Hematopoietic multipotent progenitor cell treated with erythropoietin and hydrocortisone succinate and interleukin-3 and kit ligand, for 6 days (in vitro differentiated cells): Measurements from ENCODE around the gene C14orf132.
A peak's percentile ranks its signal among the peaks of the same experiment; 100 is the strongest.

Experiments used
- DNase-seq: peaks from one replicate; pipeline ENCODE4 v3.0.0-alpha.2; 2015

The C14orf132 gene

DNA sequence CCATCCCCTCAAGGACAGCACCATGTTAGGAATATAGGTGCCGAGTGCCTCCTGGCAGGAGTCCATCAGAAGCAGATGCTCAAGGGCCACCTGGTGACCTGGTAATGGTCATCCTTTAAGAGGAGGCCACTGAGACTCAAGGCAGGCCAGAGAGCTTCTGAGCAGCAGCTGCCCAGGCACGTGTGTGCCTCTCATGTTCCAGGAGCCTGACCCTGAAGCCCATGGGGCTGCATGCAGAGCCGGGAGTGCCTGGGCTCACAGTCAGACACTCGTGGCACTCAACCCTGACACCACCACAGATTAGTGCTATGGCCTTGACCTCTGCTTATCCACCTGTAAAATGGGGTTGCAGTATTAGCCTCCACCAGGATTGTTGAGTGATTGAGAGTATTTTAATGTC is 45.6 kb downstream of the C14orf132 start:
- DNase-seq: no peak

DNA sequence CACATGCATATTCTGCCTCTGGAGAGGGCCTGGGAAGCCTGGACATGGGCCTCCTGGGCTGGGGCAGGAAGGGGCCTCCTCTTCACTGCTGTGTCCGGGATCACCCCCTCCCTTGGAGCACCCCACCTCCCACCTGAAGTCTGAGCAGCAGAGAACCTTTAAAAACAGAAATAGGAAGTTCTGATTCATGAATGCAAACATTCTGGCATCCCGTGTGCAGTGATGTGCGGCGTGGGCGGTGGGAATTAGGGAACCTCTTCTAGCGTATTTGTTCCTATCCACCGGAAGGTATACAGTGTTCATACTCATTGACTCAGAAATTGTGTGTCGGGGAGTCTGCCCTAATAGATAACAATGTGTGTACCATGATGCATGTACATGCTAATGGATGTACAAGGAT is 46.2 kb downstream of the C14orf132 start:
- DNase-seq: no peak

DNA sequence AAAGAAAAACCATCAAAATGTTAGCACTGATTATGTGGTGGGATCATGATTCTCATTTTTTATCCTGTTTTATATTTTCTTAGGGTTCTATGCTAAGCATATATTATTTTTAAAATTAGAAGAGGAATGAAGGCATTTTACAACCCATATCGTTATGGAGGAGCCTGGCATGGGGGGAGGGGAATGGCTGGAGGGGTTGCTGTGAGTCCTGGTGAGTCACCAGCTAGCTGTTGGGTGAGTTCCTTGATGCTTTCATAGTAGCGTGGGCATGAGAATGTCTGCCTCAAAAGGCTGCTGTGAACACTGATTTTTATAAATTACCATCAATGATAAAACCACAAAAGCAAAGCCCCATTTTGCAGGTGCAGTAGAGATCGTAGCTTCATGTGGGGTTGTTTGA is 46.9 kb downstream of the C14orf132 start:
- DNase-seq: no peak

DNA sequence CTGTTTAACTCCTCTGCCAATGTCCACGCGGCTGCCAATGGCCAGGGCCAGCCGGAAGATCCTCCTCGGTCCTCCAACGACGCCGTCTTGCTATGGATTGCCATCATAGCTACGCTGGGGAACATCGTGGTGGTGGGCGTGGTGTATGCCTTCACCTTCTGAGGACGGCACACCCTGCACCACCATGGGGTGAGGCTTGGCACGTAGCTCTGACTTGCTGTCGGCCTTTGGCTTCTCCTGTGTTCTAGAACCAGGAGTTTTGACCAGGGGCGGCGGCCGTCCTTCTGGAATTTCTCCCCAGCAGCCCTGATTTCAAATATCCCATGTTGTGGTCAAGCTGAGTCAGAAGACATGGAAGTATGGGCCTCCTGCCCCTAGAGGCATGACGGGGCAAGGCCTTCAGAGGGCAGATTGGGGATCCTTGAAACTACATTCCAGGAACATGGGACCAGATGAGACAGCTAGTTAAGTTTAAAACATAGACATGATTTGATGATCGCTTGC is 47.5 kb downstream of the C14orf132 start:
- no peak for DNase-seq

DNA sequence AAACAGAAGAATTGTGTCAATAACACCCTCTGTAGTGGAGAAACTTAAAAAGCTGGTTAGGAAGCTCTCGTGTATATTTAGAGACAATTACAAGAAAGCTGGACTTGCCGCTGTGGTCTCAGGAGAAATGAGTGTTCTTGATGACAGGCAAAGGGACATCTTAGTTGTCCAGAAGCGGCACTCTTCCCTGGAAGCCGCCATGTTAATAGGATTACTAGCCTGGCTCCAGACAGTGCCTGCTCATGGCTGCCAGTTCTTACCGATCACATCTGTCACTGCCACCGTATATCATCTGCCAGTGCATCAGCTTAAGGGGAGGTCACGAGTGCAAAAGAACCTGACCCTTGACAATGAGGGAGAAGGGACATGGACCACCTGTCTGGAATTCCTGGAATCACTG is 48.9 kb downstream of the C14orf132 start:
- DNase-seq: no peak

DNA sequence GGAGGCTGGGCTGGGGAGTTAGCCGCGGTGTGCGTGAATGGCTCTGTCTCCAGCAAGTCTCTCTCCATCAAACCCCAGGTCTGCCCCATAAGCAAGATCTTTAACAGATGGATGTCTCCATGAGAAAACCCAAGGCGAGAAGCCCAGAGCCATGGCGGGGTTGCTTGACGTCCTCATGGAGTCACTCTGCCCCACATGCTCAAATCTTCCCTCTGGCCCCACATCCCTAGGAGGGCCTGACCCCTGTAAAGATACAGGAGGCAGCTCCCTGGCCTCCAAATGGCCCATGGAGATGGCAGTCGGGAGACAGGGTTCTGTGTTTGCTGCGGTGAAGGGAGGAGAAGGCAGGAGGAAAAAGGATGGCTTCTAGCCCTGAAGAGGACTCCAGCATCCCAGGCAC is 49.3 kb downstream of the C14orf132 start:
- no peak for DNase-seq

DNA sequence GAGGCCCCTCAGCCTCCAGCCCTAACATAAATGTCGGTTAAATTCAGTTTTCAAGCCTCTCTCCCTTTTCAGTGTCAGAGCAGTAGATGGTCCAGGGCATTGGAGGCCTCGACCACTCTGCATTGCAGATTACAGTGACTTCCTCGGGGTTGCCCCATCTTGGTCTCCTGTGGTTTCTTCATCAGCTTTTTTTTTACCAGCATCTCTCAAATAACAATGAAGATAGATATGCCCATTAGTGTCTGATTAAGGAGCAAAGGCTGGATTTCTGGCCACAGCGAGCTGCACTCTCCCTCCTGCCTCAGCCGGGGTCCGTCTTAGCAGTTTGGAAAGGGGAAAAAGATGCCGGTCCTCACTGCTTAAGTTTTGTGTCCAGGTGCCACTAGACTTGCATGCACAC is 49.7 kb downstream of the C14orf132 start:
- no peak for DNase-seq

DNA sequence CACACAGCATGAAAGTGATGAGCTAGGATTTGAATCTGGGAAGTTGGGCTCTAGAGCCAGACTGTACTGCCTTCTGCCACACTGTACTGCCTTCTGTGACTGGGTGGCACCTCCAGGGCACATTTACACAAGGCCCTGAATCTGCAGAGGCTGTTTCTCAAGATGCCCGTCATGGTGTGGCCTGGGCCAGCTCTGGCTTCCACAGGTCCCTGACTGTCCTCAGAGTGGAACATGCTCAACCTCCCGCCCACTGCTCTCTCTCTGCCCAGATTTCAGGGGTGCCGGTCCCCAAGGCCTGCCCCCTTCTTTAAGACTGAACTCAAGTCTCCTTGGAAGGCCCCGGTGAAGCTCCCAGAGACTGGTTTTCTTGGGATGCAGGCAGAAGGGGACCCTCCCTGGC is 50.2 kb downstream of the C14orf132 start:
- no peak for DNase-seq

DNA sequence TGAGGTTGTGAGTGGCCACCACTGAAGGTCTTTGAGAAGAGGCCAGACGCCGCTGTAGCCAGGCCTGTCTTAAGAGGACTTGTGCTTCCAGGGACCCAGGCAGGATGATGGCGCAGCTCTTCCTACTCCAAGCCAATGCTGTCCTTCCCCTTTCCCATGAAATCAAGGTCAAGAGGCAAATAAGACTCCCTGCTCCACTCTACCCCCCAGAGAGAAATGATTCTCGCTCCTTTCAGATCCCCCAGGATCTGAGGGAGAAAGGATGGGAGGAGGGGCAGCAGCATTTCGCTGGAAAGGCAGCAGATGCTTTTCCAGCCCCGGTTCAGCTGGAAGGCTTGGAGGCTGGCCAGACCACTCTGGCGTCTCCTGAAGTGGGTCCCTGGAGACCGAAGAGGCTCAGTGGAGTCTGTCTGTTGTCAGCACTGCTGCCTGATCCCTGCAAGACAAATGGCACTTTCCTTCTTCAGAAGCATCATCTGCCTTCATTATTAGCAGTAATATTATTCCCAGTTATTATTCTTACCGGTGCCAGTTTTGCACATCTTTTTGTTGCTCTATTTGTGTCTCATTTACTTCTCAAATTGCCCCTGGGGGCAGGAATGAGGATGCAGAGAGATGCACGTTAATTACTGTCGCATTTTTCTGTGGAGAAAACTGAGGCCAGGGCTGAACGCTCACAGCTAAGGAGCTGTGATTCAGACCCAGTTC is 51.4 kb downstream of the C14orf132 start:
- no peak for DNase-seq

DNA sequence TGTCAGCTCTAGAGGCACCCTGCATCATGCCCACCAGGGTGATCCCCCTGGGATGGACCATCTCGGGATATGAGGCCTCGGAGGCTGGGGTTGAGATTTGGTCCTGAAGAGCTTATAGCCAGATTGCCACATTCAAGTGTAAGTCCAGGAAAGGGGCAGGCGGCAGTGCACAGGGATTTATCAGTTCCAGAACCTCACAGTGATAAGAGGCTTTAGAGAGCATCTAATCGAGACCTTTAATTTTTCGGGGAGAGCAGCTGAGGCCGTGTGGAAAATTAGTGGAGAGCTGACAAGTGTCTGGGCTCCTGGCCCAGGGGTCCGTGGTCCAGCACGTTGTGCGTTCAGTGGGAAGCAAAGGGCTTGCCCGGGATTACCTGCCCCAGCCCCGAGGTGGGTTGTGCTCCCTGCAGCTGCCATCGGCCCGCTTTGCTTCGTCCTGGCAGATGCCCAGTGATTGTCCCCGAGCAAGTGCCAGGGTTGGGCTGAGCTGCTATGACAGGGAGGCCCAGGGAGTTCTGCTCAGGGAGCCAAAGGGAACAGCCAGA is 52.1 kb downstream of the C14orf132 start:
- no peak for DNase-seq

DNA sequence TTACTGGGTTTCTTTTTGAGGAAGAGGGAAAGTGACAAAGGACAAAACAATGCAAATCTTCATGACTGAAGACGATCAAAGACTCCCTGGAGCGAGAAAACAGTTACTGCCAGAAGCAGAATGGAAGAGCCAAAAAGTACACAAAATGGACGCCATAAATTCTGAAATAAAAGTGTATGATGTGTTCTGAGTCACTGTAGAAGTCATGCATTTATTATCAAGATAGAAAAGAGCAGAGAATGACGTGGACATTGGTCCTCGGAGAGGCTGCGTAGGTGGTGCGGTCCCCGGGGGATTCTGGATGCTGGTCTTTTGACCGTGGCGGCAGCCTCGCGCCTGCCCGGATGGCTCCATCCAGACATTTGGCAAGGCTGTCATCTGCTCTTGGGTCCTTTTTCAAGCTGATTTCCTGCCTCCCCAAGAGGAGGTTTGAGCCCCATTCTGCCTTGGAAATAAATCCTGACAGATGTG is 52.8 kb downstream of the C14orf132 start:
- DNase-seq: no peak

DNA sequence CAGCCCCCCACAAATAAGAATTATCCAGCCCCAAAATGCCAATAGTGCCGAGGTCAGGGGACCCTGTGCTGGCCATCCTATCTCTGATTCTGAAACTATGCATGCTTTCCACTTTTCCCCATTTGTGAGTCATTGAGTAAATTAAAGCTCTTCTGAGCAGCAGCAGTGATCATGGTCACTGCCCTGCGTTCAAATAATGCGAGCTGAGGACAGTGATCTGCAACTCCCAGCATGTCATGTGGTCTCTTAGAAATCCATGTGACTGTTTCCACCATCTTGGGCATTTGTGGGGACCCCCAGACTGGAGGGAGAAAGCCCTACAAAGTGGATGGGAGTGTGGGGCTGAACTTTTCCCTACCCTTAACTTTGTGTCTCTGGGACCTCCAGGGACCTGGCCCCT is 53.8 kb downstream of the C14orf132 start:
- DNase-seq: no peak

DNA sequence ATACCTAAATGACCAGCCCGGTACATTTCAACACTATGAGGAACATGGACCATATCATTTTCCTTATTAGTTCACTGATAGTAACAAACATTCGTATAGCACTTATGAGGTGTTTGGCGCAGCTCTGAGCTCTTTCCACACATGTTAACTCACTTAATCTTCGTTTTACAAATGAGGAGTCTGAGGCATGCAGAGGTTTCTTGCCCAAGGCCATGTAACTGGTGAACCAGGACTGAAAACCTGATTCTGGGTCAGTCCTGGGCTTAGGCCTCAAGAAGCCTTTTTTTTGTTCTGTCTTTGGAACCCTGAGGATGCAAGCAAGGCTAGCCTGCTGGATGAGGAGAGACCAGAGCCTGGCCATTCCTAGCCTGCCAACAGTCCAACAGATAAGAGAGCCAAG is 55.0 kb downstream of the C14orf132 start:
- DNase-seq: no peak

DNA sequence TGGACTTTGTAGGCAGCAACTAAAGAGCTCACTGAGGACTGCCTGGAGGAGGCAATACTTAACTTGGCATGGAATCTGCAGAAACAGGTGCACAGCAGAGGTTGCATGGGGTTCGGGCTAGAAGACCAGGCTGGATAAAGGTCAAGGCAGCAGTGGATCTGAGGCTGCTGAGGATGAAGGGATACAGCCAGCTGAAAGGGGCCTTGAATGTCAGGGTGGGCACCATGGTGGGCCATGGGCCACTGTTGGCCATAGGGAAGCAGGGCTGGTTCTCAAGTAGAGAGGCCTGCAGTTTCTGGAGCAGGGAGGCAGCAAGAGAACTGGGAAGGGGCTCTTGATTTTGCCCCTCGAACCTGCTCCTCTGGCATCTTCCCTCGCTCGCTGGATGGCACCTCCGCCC is 55.5 kb downstream of the C14orf132 start:
- no peak for DNase-seq

DNA sequence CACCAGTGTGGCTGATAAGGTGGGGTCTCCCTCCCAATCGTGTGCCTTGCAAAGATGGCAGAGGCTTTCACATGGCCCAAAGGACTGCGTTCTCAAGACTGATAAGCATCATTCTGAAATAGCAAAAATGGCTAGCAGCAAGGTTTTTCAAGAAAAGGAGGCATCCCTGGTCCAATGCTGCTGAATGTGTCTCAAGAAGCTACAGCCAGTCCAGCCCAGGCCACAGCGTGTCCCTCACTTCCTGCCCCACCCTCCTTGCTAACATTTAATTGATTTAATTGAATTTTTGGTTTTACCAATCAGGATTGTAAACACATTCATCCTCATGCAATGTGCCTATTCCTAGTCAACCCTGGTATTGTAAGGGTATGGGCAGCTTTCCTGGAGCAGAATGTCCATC is 55.9 kb downstream of the C14orf132 start:
- DNase-seq: no peak

DNA sequence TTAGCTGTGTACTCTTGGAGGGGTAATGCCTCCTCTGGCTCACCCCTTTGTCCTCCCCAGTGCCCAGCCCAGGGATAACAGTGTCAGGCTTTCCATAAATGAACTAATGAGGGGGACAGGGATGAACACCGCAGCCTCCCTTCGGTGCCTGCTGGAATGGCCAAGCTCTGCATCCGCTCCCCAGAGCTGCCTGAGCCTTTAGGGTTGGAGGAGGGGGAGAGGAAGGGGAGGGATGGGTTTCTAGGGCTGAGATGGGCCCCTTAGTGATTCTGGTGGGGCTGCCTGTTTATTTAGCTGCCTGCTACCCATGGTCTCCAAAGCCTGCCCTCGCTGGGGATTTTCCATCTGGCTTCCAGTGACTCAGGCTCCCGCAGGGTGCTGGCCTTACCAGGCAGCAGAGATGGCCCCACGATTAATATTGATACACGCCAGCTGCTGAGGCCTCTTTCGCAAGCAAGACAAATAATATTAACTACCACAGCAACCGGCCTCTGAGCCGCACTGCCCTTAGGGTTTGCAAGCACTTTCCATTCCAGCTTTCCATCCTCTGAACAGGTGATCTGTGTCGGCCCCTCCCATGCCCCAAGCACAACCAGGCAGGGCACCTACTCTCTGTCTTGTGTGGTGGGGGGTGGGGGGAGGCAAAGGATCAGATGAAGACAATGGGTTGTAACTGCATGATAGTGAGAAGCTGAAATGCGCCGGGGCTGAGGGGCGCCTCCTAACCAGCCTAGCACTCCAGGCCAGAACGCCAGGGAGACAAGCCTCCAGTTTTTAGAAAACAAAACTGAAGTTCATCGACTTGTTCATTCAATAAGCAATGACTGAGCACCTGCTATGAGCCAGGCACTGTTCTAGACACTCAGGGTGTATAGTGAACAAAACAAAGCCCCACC is 56.7 kb downstream of the C14orf132 start:
- no peak for DNase-seq

DNA sequence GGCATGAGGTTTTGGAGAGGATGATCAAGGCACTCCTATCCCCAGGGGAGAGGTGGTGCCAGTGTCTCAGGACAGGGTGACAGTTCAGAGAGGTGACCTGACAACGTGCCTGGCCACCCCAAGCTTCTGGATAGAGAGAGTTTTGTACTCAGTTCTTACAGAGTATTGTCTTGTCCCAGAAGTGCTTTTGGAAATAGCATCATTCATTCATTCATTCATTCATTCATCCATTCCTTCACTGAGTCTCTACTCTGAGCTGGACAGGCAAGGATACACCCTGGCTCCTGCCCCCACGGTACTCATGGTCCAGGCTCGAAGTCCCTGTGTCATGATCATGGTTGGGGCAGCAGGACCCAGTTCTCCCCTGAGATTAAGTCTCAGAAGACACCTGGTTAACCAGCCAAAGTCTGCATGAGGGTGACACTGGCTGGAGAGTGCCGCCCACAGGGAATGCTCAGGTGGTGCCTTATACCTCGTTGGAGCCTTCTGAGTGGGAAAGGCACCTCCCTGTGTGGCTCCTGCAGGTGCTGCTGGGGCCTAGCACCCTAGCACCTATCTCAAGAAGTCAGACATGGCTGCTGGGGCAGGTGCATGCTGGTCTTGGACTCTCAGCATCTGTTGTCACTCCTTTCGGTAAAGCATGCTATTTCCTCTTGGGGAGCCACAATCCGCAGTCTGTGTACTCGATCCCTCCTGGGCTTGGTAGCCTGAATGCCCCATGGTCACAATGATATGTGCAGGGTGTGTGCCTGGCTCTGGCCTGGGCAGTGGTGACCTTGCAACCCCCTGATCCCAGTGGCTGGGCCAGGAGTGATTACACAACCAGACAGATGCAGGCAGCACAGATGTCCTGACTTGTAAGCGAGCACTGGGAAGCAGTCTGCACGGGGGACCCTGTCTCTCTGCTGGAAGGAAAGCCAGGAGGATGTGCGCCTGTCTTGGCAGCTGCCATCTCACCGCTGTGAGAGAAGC is 57.8 kb downstream of the C14orf132 start:
- no peak for DNase-seq

DNA sequence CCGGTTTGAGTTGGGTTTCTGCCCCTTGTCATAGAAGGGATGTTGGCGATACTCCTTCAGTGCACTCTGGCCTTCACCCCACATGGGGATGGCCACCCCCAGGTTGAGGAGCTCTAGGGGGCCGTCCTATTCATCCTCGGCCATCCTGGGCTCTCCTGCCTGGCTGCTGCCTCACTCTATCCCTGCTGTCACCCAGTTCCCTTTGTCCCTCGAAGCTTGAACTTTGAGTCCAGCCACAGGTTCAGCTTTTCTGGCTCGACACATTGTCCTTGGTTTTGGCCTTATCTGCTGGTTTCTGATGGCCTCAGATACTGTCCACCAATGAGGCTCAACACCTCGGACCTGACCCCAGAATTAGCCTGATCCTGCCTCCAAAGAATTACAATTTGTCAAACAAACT is 58.6 kb downstream of the C14orf132 start:
- no peak for DNase-seq

DNA sequence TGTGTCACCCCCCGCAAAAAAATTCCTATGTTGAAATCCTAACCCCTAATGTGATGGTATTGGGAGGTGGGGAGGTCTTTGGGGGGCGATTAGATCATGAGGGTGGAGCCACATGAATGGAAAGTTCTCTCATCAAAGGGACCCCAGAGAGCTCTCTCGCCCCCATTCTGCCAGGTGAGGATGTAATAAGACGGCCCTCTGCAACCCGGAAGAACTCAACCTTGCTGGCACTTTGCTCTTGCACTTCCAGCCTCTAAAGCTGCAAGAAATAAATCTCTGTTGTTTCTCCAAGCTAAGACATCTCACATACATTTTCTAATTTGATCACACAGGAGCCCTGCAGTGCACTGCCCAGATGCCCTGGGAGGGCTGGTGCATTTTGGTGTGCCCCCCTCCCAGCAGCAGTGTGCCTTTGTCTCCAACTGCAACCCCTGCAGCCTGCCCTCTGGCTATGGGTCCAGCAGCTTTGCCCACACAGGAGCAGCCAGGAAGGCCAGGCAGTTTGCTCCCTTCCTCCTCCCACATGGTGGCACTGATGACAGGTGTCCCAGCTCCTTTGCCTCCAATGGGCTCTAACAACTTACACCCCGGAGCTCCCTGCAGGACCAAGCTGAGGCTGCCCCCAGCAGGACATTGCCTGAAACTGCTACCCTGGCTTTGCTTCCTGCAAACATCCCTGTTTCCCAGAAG is 59.3 kb downstream of the C14orf132 start:
- DNase-seq: peak; percentile 24

DNA sequence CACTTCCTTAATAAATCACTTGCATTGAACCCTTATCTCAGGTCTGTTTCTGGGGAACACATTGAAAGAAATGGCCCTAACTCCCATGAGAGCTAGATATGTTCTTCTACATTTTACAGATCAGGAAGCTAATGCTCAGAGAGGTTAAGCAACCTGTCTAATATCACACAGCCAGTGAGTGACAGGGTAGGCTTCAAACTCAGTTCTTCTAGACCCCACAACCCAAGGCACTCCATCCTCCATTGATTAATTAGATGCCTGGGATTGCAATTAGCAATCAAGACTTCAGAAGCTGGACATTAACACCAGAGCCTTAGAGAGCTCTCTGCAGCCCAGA is 59.8 kb downstream of the C14orf132 start:
- no peak for DNase-seq

DNA sequence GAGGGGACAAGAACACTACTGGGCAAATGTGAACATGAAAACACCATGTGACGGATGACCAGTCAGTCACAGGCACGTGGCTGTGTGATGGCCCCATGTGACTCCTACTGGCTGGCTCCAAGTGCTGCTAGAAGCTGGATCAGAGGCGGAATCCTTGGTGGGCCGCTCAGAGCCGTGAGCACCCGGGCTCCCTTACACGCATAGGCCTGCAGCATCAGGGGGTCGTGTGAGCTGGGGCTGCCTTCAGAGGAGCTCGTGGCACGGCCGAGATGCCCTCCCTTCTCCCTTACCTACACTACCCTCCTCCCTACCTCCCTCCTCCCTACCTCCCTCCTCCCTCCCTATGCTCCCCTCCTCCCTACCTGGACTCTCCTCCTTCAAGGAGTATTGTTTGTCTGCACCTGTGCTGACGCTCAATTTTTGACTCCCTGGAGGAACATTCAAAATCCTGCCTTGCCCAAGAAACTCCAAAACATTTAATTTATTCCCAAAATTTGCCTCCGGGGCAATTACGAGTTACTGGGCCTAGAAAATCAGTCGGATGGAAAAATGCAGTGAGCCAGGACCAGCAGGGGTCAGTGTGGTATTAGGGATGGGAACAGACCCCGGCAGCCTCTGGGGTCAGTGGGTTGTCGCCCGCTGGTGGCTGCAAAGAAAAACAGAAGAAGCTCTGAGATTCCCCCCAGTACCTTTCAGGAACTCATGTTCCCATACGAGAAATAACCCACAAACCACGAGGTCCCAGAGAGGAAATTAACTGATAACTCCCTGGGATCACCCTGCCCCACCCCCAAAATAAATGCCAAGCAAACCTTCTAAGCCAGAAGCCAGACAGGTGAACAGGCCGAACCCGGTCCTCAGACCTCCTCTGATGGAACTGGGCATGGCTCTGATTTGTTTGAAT is 61.3 kb downstream of the C14orf132 start:
- peak; percentile 84 for DNase-seq
